ENCODE results near the gene KRTAP10-6. TPM values are rescaled to one million over a fixed set of nuclear protein-coding genes. Genes with fewer than 3 reads are reported as not detected.

The KRTAP10-6 gene
- total RNA-seq, 1 experiment from 2014 or later = not detected

GRCh38 chr21:44636209-44637017 lies 44.1 kb upstream of the KRTAP10-6 start:
- RAD21 ChIA-PET (ENCODE audit: low non-redundant PET in 1 of 2, low total read pairs in 2 of 2, uncharacterized antibody in 2 of 2, unreplicated experiment in 2 of 2) = no interaction called here
- DNase-seq (ENCODE audit: low read depth, low spot score) (no peak), ATAC-seq (no peak)
- intact Hi-C loops (cut with micrococcal nuclease) = no loop called here
- Histone ChIP-seq H4K20me1 (ENCODE audit: insufficient read depth) (no peaks in the 10 kb centered on the region), H3K9me3 (ENCODE audit: control insufficient read depth in 1 of 2, insufficient read depth in 1 of 2, low read depth in 1 of 2, low read length in 2 of 2) (no peaks in the 10 kb centered on the region), H3K4me2 (ENCODE audit: low read length) (no peak overlapping the region), H3K36me3 (ENCODE audit: control insufficient read depth in 1 of 2, insufficient read depth in 2 of 2, low read length in 2 of 2) (no peaks in the 10 kb centered on the region), H3K27me3 (ENCODE audit: insufficient read depth, low read length) (peaks cover 6% of the 10 kb centered on the region; the same call in 1 of the 2 replicates), H3K79me2 (ENCODE audit: insufficient read depth, low read length) (no peaks in the 10 kb centered on the region), H3K4me1 (ENCODE audit: control insufficient read depth in 1 of 2, insufficient read depth in 2 of 2, low read length in 2 of 2) (no peaks in the 10 kb centered on the region), H2AFZ (ENCODE audit: low read depth, low read length, poor library complexity, severe bottlenecking) (no peak overlapping the region), H3K27ac (ENCODE audit: low read depth, low read length) (no peak overlapping the region), H3K9me2 (ENCODE audit: insufficient read depth) (no peaks in the 10 kb centered on the region), H3K4me3 (replicated peaks in 1 of 2; ENCODE audit: low read depth in 1 of 2, low read length in 2 of 2) (no peak overlapping the region), H3K9ac (ENCODE audit: low read length) (no peak overlapping the region)
- POLR2A ChIA-PET = no interaction called here
- no TSS peak for BruUV-seq (replicated peaks)
- TF ChIP-seq RAD21 (IDR thresholded peaks at IDR 0.05; ENCODE audit: low read depth) (no peak), POLR2AphosphoS5 (IDR thresholded peaks at IDR 0.05; ENCODE audit: low read depth, low read length) (no peak), ZBTB33 (IDR thresholded peaks at IDR 0.05; ENCODE audit: extremely low read depth, insufficient replicate concordance, low read length) (no peak), REST (IDR thresholded peaks at IDR 0.05; ENCODE audit: low read depth) (no peak), JUND (IDR thresholded peaks at IDR 0.05) (no peak), CTCF (IDR thresholded peaks at IDR 0.05 in 2 of 3, conservative IDR thresholded peaks at IDR 0.05 in 1 of 3; ENCODE audit: borderline replicate concordance in 1 of 3, insufficient read depth in 1 of 3, low read depth in 2 of 3, low read length in 2 of 3) (no peak), CEBPB (IDR thresholded peaks at IDR 0.05; ENCODE audit: low read depth) (no peak), EZH2phosphoT487 (IDR thresholded peaks at IDR 0.05; ENCODE audit: borderline replicate concordance) (no peak), EZH2 (IDR thresholded peaks at IDR 0.05) (no peak), ZNF274 (IDR thresholded peaks at IDR 0.05; ENCODE audit: low read depth, low read length) (no peak), POLR2A (IDR thresholded peaks at IDR 0.05; ENCODE audit: borderline replicate concordance, extremely low read depth, insufficient read depth, insufficient read length) (no peak), YY1 (IDR thresholded peaks at IDR 0.05; ENCODE audit: extremely low read depth, insufficient replicate concordance, low read depth, low read length) (no peak), EGR1 (IDR thresholded peaks at IDR 0.05; ENCODE audit: low read depth) (no peak), SP1 (IDR thresholded peaks at IDR 0.05; ENCODE audit: low read depth) (no peak), ATF3 (IDR thresholded peaks at IDR 0.05) (no peak), ELF1 (IDR thresholded peaks at IDR 0.05; ENCODE audit: borderline replicate concordance, low read depth) (no peak)
- CTCF ChIA-PET = no interaction called here

Measured in HCT116 (cell line).